ENCODE measurements around the gene PDZRN3.

DNA sequence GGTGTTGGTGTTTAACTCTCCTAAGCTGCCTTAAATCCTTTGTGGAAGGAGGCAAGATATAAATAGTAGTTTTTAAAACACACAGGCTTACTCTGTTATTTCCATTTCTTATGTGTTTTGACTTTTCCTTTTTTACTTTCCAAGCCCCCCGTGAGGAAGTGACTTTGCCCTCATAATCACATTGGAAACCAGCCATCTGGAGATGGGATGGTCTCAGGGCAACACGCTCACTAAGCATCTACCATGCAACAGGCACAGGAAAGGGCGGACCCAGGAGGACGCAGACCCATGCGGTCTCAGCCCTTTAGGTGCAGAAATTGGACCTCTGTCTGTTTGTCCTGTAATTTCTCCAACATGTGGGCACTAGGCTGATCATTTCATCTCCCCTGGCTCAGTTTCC, 115.7 kb downstream of the PDZRN3 start:
- TF ChIP-seq, protein P1, sequence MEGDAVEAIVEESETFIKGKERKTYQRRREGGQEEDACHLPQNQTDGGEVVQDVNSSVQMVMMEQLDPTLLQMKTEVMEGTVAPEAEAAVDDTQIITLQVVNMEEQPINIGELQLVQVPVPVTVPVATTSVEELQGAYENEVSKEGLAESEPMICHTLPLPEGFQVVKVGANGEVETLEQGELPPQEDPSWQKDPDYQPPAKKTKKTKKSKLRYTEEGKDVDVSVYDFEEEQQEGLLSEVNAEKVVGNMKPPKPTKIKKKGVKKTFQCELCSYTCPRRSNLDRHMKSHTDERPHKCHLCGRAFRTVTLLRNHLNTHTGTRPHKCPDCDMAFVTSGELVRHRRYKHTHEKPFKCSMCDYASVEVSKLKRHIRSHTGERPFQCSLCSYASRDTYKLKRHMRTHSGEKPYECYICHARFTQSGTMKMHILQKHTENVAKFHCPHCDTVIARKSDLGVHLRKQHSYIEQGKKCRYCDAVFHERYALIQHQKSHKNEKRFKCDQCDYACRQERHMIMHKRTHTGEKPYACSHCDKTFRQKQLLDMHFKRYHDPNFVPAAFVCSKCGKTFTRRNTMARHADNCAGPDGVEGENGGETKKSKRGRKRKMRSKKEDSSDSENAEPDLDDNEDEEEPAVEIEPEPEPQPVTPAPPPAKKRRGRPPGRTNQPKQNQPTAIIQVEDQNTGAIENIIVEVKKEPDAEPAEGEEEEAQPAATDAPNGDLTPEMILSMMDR (IDR thresholded peaks at IDR 0.05): no peak
- TF ChIP-seq POLR2A (IDR thresholded peaks at IDR 0.05): no peak
